Skeletal muscle tissue (tissue), 4 donors: ENCODE results near the gene IQCE. TPM values are rescaled to one million over a fixed set of nuclear protein-coding genes. Genes with fewer than 3 reads are reported as not detected.

ENCODE experiments used
- H3K27ac ChIP-seq: one replicate; pipeline ENCODE4 v1.7.0; 2013; ENCODE audit warnings: mild to moderate bottlenecking, low read depth, low read length, inconsistent platforms
- H3K27me3 ChIP-seq, 3 donors: one replicate each; pipeline ENCODE4 v1.7.0; 2013; ENCODE audit warnings: low read length in 3 of 3; ENCODE audit not compliant: control insufficient read depth in 3 of 3, insufficient read depth in 3 of 3
- H3K36me3 ChIP-seq, 3 donors: one replicate each; pipeline ENCODE4 v1.7.0; 2013; ENCODE audit warnings: low read length in 3 of 3; ENCODE audit not compliant: control insufficient read depth in 3 of 3, insufficient read depth in 3 of 3
- H3K4me1 ChIP-seq, 3 donors: one replicate each; pipeline ENCODE4 v1.7.0; 2013; ENCODE audit warnings: low read length in 3 of 3, mild to moderate bottlenecking in 3 of 3; ENCODE audit not compliant: control insufficient read depth in 3 of 3, insufficient read depth in 3 of 3
- H3K4me3 ChIP-seq, 3 donors: one replicate each; pipeline ENCODE4 v1.7.0; 2013; ENCODE audit warnings: low read length in 3 of 3
- H3K9ac ChIP-seq, 3 donors: one replicate each; pipeline ENCODE4 v1.7.0; 2013; ENCODE audit warnings: low read length in 3 of 3, mild to moderate bottlenecking in 3 of 3, moderate library complexity in 2 of 3, low read depth in 1 of 3
- H3K9me3 ChIP-seq, 3 donors: one replicate each; pipeline ENCODE4 v1.7.0; 2013; ENCODE audit warnings: low read length in 3 of 3; ENCODE audit not compliant: control insufficient read depth in 3 of 3
- total RNA-seq: library from RNA; depleted of rRNA; stranded (reverse); fragments of >200 nt; gene quantifications from one replicate; pipeline ENCODE4 v1.2.3, GENCODE V29; 2014
- donor health status: Osteomylitis.

Gene IQCE
- total RNA-seq, 1 donor from 2014 or later: 2.1 TPM

GRCh38 chr7:2520761-2521290 is 38.0 kb upstream of the IQCE start:
- Histone ChIP-seq H3K4me1 (peaks cover 28 to 49% (median 37%) of the 10 kb centered on the region in 3 donors), H3K27ac (no peak overlapping the region)

GRCh38 chr7:2521341-2521745 is 37.4 kb upstream of the IQCE start:
- Histone ChIP-seq H3K27ac (no peak overlapping the region), H3K4me1 (peaks cover 28 to 49% (median 37%) of the 10 kb centered on the region in 3 donors), H3K4me3 (peak overlapping the region; percentile 45 to 59 (median 58)), H3K9me3 (no peaks in the 10 kb centered on the region), H3K9ac (peak overlapping the region in 1 of 3 donors; percentile 8), H3K27me3 (peaks cover 25 to 57% (median 28%) of the 10 kb centered on the region in 3 donors), H3K36me3 (no peaks in the 10 kb centered on the region)

More at GRCh38 chr7:2520761-2521290, 38.0 kb upstream of the IQCE start:
- Histone ChIP-seq H3K4me3 (peak overlapping the region; percentile 58 to 66 (median 66)), H3K36me3 (no peaks in the 10 kb centered on the region), H3K9me3 (no peaks in the 10 kb centered on the region), H3K9ac (peak overlapping the region in 1 of 3 donors; percentile 66), H3K27me3 (peaks cover 25 to 52% (median 28%) of the 10 kb centered on the region in 3 donors)

GRCh38 chr7:2521952-2522591 is 36.7 kb upstream of the IQCE start:
- Histone ChIP-seq H3K9me3 (no peaks in the 10 kb centered on the region), H3K4me1 (peaks cover 28 to 49% (median 39%) of the 10 kb centered on the region in 3 donors), H3K27ac (no peak overlapping the region)

GRCh38 chr7:2522780-2523433 is 35.9 kb upstream of the IQCE start:
- Histone ChIP-seq H3K9ac (peak overlapping the region in 1 of 3 donors; percentile 54), H3K27ac (no peak overlapping the region), H3K27me3 (peaks cover 25 to 62% (median 28%) of the 10 kb centered on the region in 3 donors), H3K9me3 (no peaks in the 10 kb centered on the region), H3K4me3 (peak overlapping the region; percentile 3 to 49 (median 35)), H3K36me3 (no peaks in the 10 kb centered on the region), H3K4me1 (peaks cover 28 to 50% (median 39%) of the 10 kb centered on the region in 3 donors)

More at GRCh38 chr7:2521952-2522591, 36.7 kb upstream of the IQCE start:
- Histone ChIP-seq H3K9ac (no peak overlapping the region), H3K4me3 (peak overlapping the region; percentile 45 to 59 (median 58)), H3K27me3 (peaks cover 25 to 62% (median 28%) of the 10 kb centered on the region in 3 donors), H3K36me3 (no peaks in the 10 kb centered on the region)

- H3K4me3 ChIP-seq: peak overlapping the region; percentile 3 to 49 (median 30)
- H3K9ac ChIP-seq: peak overlapping the region in 1 of 3 donors; percentile 54
- peaks cover 25 to 61% (median 28%) of the 10 kb centered on the region in 3 donors for H3K27me3 ChIP-seq
- no peaks in the 10 kb centered on the region for H3K36me3 ChIP-seq
- no peaks in the 10 kb centered on the region for H3K9me3 ChIP-seq
- H3K27ac ChIP-seq: no peak overlapping the region
- H3K4me1 ChIP-seq: peaks cover 32 to 55% (median 41%) of the 10 kb centered on the region in 3 donors
These were observed 35.3 kb upstream of the IQCE start for GRCh38 chr7:2523461-2523936.

GRCh38 chr7:2523941-2524807 is 34.6 kb upstream of the IQCE start:
- no peak overlapping the region for H3K27ac ChIP-seq
- H3K9ac ChIP-seq: peak overlapping the region in 1 of 3 donors; percentile 54
- no peaks in the 10 kb centered on the region for H3K9me3 ChIP-seq
- peaks cover 25 to 59% (median 28%) of the 10 kb centered on the region in 3 donors for H3K27me3 ChIP-seq
- H3K36me3 ChIP-seq: no peaks in the 10 kb centered on the region
- peaks cover 30 to 57% (median 40%) of the 10 kb centered on the region in 3 donors for H3K4me1 ChIP-seq
- H3K4me3 ChIP-seq: no peak overlapping the region

- Histone ChIP-seq H3K9ac (no peak overlapping the region), H3K4me3 (no peak overlapping the region), H3K27ac (no peak overlapping the region), H3K36me3 (no peaks in the 10 kb centered on the region), H3K9me3 (no peaks in the 10 kb centered on the region), H3K27me3 (peaks cover 25 to 59% (median 28%) of the 10 kb centered on the region in 3 donors), H3K4me1 (peaks cover 30 to 61% (median 40%) of the 10 kb centered on the region in 3 donors)
These were observed 33.7 kb upstream of the IQCE start for GRCh38 chr7:2524808-2525657.

- H3K9me3 ChIP-seq: no peaks in the 10 kb centered on the region
- H3K27ac ChIP-seq: no peak overlapping the region
- peaks cover 33 to 56% (median 35%) of the 10 kb centered on the region in 3 donors for H3K4me1 ChIP-seq
- no peak overlapping the region for H3K9ac ChIP-seq
- peaks cover 25 to 59% (median 26%) of the 10 kb centered on the region in 3 donors for H3K27me3 ChIP-seq
- H3K36me3 ChIP-seq: no peaks in the 10 kb centered on the region
- H3K4me3 ChIP-seq: no peak overlapping the region
These were observed 32.8 kb upstream of the IQCE start for GRCh38 chr7:2525658-2526630.
